ENCODE data around the gene GDF10. TPM values are rescaled to one million over a fixed set of nuclear protein-coding genes. Genes with fewer than 3 reads are reported as not detected.

GDF10 gene
- total and polyA plus RNA-seq, 9 of the 15 experiments (the other 6 are each of a cell fraction or from before 2014, with no cell fraction given) = 0.03 to 0.20 (median 0.11) TPM; not detected in 6

- TF ChIP-seq ESRRB (CRISPR knock-in tag; IDR thresholded peaks at IDR 0.05; ENCODE audit: borderline replicate concordance) = no peak
- TF ChIP-seq PHF21A (IDR thresholded peaks at IDR 0.05; ENCODE audit: borderline replicate concordance, low read depth) = no peak
- TF ChIP-seq RERE (CRISPR knock-in tag; IDR thresholded peaks at IDR 0.05; ENCODE audit: borderline replicate concordance) = no peak
- peak in 1 of 2 experiments; percentile 85; a peak in 2 of 4 replicates for TF ChIP-seq UBTF (IDR thresholded peaks at IDR 0.05; ENCODE audit: borderline replicate concordance in 1 of 2, low read depth in 2 of 2, low read length in 2 of 2)
- TF ChIP-seq, protein P1, sequence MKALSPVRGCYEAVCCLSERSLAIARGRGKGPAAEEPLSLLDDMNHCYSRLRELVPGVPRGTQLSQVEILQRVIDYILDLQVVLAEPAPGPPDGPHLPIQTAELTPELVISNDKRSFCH (CRISPR knock-in tag; IDR thresholded peaks at IDR 0.05) = no peak
- TF ChIP-seq, protein P1 (tag; IDR thresholded peaks at IDR 0.05) = no peak
- TF ChIP-seq, protein P2, sequence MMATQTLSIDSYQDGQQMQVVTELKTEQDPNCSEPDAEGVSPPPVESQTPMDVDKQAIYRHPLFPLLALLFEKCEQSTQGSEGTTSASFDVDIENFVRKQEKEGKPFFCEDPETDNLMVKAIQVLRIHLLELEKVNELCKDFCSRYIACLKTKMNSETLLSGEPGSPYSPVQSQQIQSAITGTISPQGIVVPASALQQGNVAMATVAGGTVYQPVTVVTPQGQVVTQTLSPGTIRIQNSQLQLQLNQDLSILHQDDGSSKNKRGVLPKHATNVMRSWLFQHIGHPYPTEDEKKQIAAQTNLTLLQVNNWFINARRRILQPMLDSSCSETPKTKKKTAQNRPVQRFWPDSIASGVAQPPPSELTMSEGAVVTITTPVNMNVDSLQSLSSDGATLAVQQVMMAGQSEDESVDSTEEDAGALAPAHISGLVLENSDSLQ (IDR thresholded peaks at IDR 0.05) = no peak
- peak; percentile 71 for TF ChIP-seq CBFA2T2 (conservative IDR thresholded peaks at IDR 0.05)
- TF ChIP-seq RCOR1 (IDR thresholded peaks at IDR 0.05; ENCODE audit: borderline replicate concordance in 1 of 2, low read depth in 2 of 2, low read length in 2 of 2) = peak in 1 of 2 experiments; percentile 42; a peak in 2 of 4 replicates
- peak; percentile 23; the same call in 1 of the 2 replicates for TF ChIP-seq CTBP1 (IDR thresholded peaks at IDR 0.05; ENCODE audit: borderline replicate concordance)
- no peak for TF ChIP-seq ZFP36 (IDR thresholded peaks at IDR 0.05; ENCODE audit: low read depth, low read length, partially characterized antibody)
Measured at GRCh38 chr10:47311193-47311931, 11.4 kb downstream of the GDF10 start (continued).

Data from K562 (cell line).